K562 treated with DMSO at 1 percent for 48 hours (cell line): ENCODE measurements around the gene SPATA31D1. TPM values are rescaled to one million over a fixed set of nuclear protein-coding genes. Genes with fewer than 3 reads are reported as not detected.

Experiments
- total RNA-seq: library from RNA; unstranded; fragments of 300-600 nt; gene quantifications from 2 replicates; pipeline ENCODE4 v1.2.3, GENCODE V29; 2022; ENCODE audit warnings: low replicate concordance; ENCODE audit errors: extremely low read depth

Gene SPATA31D1
- total RNA-seq, result not detected in 2 replicates

DNA sequence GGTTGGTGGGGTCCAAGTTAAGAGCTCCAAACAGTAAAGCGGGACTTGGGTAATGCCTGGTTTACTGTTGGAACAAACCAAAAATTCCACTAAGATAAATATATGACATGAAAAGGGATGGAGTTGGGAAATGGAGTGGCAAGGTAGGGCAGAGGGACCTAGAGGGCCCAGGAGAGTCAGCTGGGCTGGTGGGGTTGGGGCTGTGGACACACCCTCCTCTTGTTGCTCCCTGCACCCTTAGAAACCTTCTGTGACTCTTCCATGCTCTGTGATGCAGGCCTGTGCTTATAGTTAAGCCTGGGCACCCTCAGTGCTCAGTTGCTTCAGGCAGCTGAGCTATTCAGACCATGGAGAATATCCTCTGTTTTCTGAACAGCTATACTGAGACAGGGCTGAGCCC is at the start of gene SPATA31D1:
Gene SPATA31D1, plus strand, starts transcription at position 301 of the 400 bp plus-strand sequence. Its CDS starts 47 bp downstream, at position 348.

DNA sequence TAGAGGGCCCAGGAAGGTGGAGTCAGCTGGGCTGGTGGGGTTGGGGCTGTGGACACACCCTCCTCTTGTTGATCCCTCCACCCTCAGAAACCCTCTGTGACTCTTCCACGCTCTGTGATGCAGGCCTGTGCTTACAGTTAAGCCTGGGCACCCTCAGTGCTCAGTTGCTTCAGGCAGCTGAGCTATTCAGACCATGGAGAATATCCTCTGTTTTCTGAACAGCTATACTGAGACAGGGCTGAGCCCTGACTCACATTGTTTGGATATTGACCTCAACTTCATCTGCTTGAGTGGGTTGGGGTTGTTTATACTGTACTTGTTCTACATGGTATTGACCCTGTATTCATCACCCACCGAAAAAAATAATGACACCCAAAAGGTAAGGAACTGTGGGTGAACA is 45.2 kb upstream of the SPATA31D1 start, which contains the start of gene SPATA31D3:
Gene SPATA31D3, plus strand, starts transcription at position 108 of the 400 bp plus-strand sequence. Its CDS starts 86 bp downstream, at position 194.

Other genes with a start within 250 kb of the SPATA31D1 start
- gene SPATA31D4, start 60.3 kb upstream of the SPATA31D1 start, total RNA-seq, result not detected in 2 replicates
- gene SPATA31D3, start 45.3 kb upstream of the SPATA31D1 start, total RNA-seq, result not detected in 2 replicates